Neural cell (in vitro differentiated cells): Measurements from ENCODE around the gene DCC. TPM values are rescaled to one million over a fixed set of nuclear protein-coding genes. Genes with fewer than 3 reads are reported as not detected.

Experiments
- H2AFZ ChIP-seq: fragments of 200-600, 300-800 bp; sonication (generic), shearing (Covaris generic); 2 replicates; pipeline ENCODE4 v1.6.0; 2014; ENCODE audit warnings: low read depth, mild to moderate bottlenecking, antibody characterized with exemption, low read length, moderate library complexity
- H3F3A ChIP-seq: fragments of 200-600 bp; shearing (Covaris generic); 2 replicates; pipeline ENCODE4 v1.6.1; 2016; ENCODE audit warnings: mild to moderate bottlenecking, moderate library complexity, mixed read lengths, antibody characterized with exemption, low read length; ENCODE audit not compliant: insufficient read depth, poor library complexity, severe bottlenecking
- H3K27ac ChIP-seq: fragments of 200-600, 300-800 bp; sonication (generic), shearing (Covaris generic); 2 replicates; pipeline ENCODE4 v1.5.1; 2014; ENCODE audit warnings: mild to moderate bottlenecking, low read length, moderate library complexity
- H3K27me3 ChIP-seq: fragments of 300-800, 200-600 bp; sonication (generic), shearing (Covaris generic); 2 replicates; pipeline ENCODE4 v1.6.0; 2014; ENCODE audit warnings: mild to moderate bottlenecking, low read depth, low read length, moderate library complexity; ENCODE audit not compliant: insufficient read depth
- H3K36me3 ChIP-seq: fragments of 300-800, 200-600 bp; sonication (generic), shearing (Covaris generic); 2 replicates; pipeline ENCODE4 v1.5.1; 2014; ENCODE audit warnings: mild to moderate bottlenecking, antibody characterized with exemption, low read length, moderate library complexity; ENCODE audit not compliant: insufficient read depth
- H3K4me2 ChIP-seq: fragments of 300-800, 200-600 bp; sonication (generic), shearing (Covaris generic); 2 replicates; pipeline ENCODE4 v1.6.0; 2014; ENCODE audit warnings: mild to moderate bottlenecking, low read length
- H3K4me3 ChIP-seq: fragments of 300-800, 200-600 bp; sonication (generic), shearing (Covaris generic); 2 replicates; pipeline ENCODE4 v1.5.1; 2014; ENCODE audit warnings: mild to moderate bottlenecking, low read length, moderate library complexity
- H3K79me2 ChIP-seq: fragments of 200-600 bp; shearing (Covaris generic); replicated peaks from 2 replicates; pipeline ENCODE4 v1.6.0; 2014; ENCODE audit warnings: mild to moderate bottlenecking, low read length, moderate library complexity; ENCODE audit not compliant: insufficient read depth
- H3K9ac ChIP-seq: fragments of 300-800, 200-600 bp; sonication (generic), shearing (Covaris generic); 2 replicates; pipeline ENCODE4 v1.6.1; 2016; ENCODE audit warnings: mild to moderate bottlenecking, low read length, mixed read lengths
- H3K9me2 ChIP-seq: fragments of 200-600 bp; shearing (Covaris generic); 2 replicates; pipeline ENCODE4 v1.6.1; 2016; ENCODE audit warnings: mild to moderate bottlenecking, low read length, mixed read lengths; ENCODE audit not compliant: insufficient read depth
- H3K9me3 ChIP-seq: fragments of 200-600, 300-800 bp; sonication (generic), shearing (Covaris generic); 2 replicates; pipeline ENCODE4 v1.6.1; 2016; ENCODE audit warnings: mild to moderate bottlenecking, mixed run types, low read length, moderate library complexity, mixed read lengths
- H4K20me1 ChIP-seq: fragments of 200-600 bp; shearing (Covaris generic); 2 replicates; pipeline ENCODE4 v1.6.1; 2016; ENCODE audit warnings: mild to moderate bottlenecking, mixed run types; ENCODE audit not compliant: insufficient read depth
- EP300 ChIP-seq: fragments of 450-650 bp; conservative IDR thresholded peaks from 2 replicates; pipeline ENCODE4 v1.6.1; 2014; ENCODE audit warnings: antibody characterized with exemption, mild to moderate bottlenecking, moderate library complexity; ENCODE audit not compliant: poor library complexity, severe bottlenecking
- EZH2 ChIP-seq: fragments of 200-600, 300-800 bp; shearing (Covaris generic), sonication (generic); IDR thresholded peaks from 2 replicates; pipeline ENCODE4 v1.6.1; 2014; ENCODE audit warnings: antibody characterized with exemption, low read length, borderline replicate concordance, mild to moderate bottlenecking; ENCODE audit not compliant: insufficient read depth, poor library complexity, severe bottlenecking
- MXI1 ChIP-seq: fragments of 450-650 bp; conservative IDR thresholded peaks from 2 replicates; pipeline ENCODE4 v1.6.1; 2014; ENCODE audit warnings: antibody characterized with exemption, mild to moderate bottlenecking; ENCODE audit not compliant: poor library complexity, severe bottlenecking
- POLR2AphosphoS5 ChIP-seq: IDR thresholded peaks from 2 replicates; pipeline ENCODE4 v1.6.1; 2012
- RAD21 ChIP-seq: fragments of 450-650 bp; conservative IDR thresholded peaks from 2 replicates; pipeline ENCODE4 v1.6.1; 2014; ENCODE audit warnings: antibody characterized with exemption, mild to moderate bottlenecking, moderate library complexity
- SMC3 ChIP-seq: fragments of 450-650 bp; conservative IDR thresholded peaks from 2 replicates; pipeline ENCODE4 v1.6.1; 2014; ENCODE audit warnings: antibody characterized with exemption, mild to moderate bottlenecking, moderate library complexity; ENCODE audit not compliant: poor library complexity
- TAF1 ChIP-seq: IDR thresholded peaks from 2 replicates; pipeline ENCODE4 v1.6.1; 2012; ENCODE audit warnings: low read depth
- polyA plus RNA-seq: library from polyadenylated mRNA; depleted of rRNA; stranded (reverse); fragments of >200 nt; gene quantifications from 2 replicates; pipeline ENCODE4 v1.2.3, GENCODE V29; 2014
- TF ChIP-seq, protein P1 (sequence below): IDR thresholded peaks from 2 replicates; pipeline ENCODE4 v1.6.1; 2012; ENCODE audit warnings: borderline replicate concordance
- TF ChIP-seq, protein P2 (sequence below): fragments of 450-650 bp; IDR thresholded peaks from 2 replicates; pipeline ENCODE4 v1.5.1; 2014; ENCODE audit warnings: antibody characterized with exemption, mild to moderate bottlenecking, moderate library complexity; ENCODE audit not compliant: poor library complexity, severe bottlenecking

The DCC gene
- polyA plus RNA-seq, 1 donor from 2014 or later, result 40.7 TPM

DNA sequence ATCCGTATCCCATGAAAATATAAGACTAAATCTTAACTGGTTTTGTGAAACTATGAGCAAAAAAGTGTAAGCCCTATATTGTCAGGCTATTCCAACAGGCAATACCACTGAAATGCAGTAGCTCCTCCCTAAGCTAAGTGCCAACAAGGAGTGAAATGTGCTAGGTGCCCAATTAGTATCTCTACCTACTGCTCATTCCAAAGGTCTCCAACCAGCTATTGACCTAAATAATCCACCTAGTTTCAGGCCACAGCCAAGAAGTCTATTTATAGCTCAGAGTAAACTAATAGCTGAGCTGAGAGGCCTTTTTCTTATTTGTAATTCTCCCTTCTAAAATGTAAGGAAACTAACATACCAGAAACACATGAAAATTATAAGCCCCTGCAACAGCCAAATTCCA, 482.2 kb downstream of the DCC start:
- Histone ChIP-seq H3K36me3 (no peaks in the 10 kb centered on the region), H3K79me2 (no peaks in the 10 kb centered on the region), H3K9ac (no peak overlapping the region), H3K27ac (no peak overlapping the region), H3K4me3 (no peak overlapping the region), H3K9me3 (no peaks in the 10 kb centered on the region), H4K20me1 (no peaks in the 10 kb centered on the region), H2AFZ (no peak overlapping the region), H3F3A (no peaks in the 10 kb centered on the region), H3K9me2 (no peaks in the 10 kb centered on the region), H3K27me3 (no peaks in the 10 kb centered on the region), H3K4me2 (no peak overlapping the region)
- TF ChIP-seq, protein P1, sequence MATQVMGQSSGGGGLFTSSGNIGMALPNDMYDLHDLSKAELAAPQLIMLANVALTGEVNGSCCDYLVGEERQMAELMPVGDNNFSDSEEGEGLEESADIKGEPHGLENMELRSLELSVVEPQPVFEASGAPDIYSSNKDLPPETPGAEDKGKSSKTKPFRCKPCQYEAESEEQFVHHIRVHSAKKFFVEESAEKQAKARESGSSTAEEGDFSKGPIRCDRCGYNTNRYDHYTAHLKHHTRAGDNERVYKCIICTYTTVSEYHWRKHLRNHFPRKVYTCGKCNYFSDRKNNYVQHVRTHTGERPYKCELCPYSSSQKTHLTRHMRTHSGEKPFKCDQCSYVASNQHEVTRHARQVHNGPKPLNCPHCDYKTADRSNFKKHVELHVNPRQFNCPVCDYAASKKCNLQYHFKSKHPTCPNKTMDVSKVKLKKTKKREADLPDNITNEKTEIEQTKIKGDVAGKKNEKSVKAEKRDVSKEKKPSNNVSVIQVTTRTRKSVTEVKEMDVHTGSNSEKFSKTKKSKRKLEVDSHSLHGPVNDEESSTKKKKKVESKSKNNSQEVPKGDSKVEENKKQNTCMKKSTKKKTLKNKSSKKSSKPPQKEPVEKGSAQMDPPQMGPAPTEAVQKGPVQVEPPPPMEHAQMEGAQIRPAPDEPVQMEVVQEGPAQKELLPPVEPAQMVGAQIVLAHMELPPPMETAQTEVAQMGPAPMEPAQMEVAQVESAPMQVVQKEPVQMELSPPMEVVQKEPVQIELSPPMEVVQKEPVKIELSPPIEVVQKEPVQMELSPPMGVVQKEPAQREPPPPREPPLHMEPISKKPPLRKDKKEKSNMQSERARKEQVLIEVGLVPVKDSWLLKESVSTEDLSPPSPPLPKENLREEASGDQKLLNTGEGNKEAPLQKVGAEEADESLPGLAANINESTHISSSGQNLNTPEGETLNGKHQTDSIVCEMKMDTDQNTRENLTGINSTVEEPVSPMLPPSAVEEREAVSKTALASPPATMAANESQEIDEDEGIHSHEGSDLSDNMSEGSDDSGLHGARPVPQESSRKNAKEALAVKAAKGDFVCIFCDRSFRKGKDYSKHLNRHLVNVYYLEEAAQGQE, result no peak
- TF ChIP-seq, protein P2, sequence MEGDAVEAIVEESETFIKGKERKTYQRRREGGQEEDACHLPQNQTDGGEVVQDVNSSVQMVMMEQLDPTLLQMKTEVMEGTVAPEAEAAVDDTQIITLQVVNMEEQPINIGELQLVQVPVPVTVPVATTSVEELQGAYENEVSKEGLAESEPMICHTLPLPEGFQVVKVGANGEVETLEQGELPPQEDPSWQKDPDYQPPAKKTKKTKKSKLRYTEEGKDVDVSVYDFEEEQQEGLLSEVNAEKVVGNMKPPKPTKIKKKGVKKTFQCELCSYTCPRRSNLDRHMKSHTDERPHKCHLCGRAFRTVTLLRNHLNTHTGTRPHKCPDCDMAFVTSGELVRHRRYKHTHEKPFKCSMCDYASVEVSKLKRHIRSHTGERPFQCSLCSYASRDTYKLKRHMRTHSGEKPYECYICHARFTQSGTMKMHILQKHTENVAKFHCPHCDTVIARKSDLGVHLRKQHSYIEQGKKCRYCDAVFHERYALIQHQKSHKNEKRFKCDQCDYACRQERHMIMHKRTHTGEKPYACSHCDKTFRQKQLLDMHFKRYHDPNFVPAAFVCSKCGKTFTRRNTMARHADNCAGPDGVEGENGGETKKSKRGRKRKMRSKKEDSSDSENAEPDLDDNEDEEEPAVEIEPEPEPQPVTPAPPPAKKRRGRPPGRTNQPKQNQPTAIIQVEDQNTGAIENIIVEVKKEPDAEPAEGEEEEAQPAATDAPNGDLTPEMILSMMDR, result no peak
- TF ChIP-seq SMC3, result no peak
- TF ChIP-seq RAD21, result no peak
- TF ChIP-seq EZH2, result no peak
- TF ChIP-seq EP300, result no peak

DNA sequence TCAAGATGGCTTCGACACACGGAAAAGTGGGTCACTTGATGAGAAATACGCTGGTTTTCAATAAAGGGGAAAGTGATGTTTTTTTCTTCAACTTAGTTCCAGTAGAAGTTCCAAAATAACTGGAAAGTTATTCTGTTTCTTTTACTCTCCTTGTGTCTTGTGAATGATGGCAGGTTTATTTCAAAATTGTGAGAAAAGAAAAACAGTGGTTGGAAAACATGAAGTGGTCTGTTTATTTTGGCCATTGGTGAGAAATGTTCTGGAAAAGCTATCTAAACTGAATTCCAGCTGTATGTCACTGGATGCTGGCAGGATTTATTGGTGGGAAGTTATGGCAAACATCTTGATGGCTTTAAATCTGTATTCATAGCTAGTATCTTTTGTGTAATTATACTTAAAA, 484.1 kb downstream of the DCC start:
- no peaks in the 10 kb centered on the region for H3K9me2 ChIP-seq
- no peaks in the 10 kb centered on the region for H3K79me2 ChIP-seq
- H3K9ac ChIP-seq, result no peak overlapping the region
- no peaks in the 10 kb centered on the region for H3F3A ChIP-seq
- H3K27me3 ChIP-seq, result no peaks in the 10 kb centered on the region
- no peak overlapping the region for H3K27ac ChIP-seq
- no peak for TF ChIP-seq MXI1
- no peak for TF ChIP-seq POLR2AphosphoS5
- TF ChIP-seq, protein P2, result no peak
- no peak for TF ChIP-seq EP300
- no peak for TF ChIP-seq EZH2
- TF ChIP-seq SMC3, result no peak
- TF ChIP-seq TAF1, result no peak
- TF ChIP-seq RAD21, result no peak
- TF ChIP-seq, protein P1, result no peak
- H2AFZ ChIP-seq, result no peak overlapping the region
- no peak overlapping the region for H3K4me2 ChIP-seq
- H3K36me3 ChIP-seq, result no peaks in the 10 kb centered on the region
- no peaks in the 10 kb centered on the region for H3K9me3 ChIP-seq
- H3K4me3 ChIP-seq, result no peak overlapping the region
- H4K20me1 ChIP-seq, result no peaks in the 10 kb centered on the region
